HEK293 (cell line): ENCODE results near the gene SMC3.

Experiments used
- BCL11A ChIP-seq: fragments of 450-650 bp; formaldehyde crosslinking; IDR thresholded peaks from 2 replicates; pipeline ENCODE4 v1.5.1; 2016; ENCODE audit warnings: low read depth, missing biosample characterization, missing genetic modification characterization
- EGR2 ChIP-seq: fragments of 450-650 bp; formaldehyde crosslinking; IDR thresholded peaks from 2 replicates; pipeline ENCODE4 v1.5.1; 2016; ENCODE audit warnings: low read depth, missing biosample characterization, missing genetic modification characterization
- SCRT2 ChIP-seq: fragments of 450-650 bp; formaldehyde crosslinking; IDR thresholded peaks from 2 replicates; pipeline ENCODE4 v1.5.1; 2016; ENCODE audit warnings: missing biosample characterization, missing genetic modification characterization
- SP7 ChIP-seq: fragments of 450-650 bp; formaldehyde crosslinking; IDR thresholded peaks from 2 replicates; pipeline ENCODE4 v1.5.1; 2016; ENCODE audit warnings: missing biosample characterization, missing genetic modification characterization
- WT1 ChIP-seq: fragments of 450-650 bp; formaldehyde crosslinking; IDR thresholded peaks from 2 replicates; pipeline ENCODE4 v1.5.1; 2016; ENCODE audit warnings: missing biosample characterization, missing genetic modification characterization
- YY2 ChIP-seq: fragments of 450-650 bp; formaldehyde crosslinking; IDR thresholded peaks from 2 replicates; pipeline ENCODE4 v1.5.1; 2016; ENCODE audit warnings: missing biosample characterization, missing genetic modification characterization
- ZBTB48 ChIP-seq: fragments of 450-650 bp; formaldehyde crosslinking; IDR thresholded peaks from 2 replicates; pipeline ENCODE4 v1.5.1; 2016; ENCODE audit warnings: missing biosample characterization, missing genetic modification characterization
- ZFHX2 ChIP-seq: fragments of 450-650 bp; formaldehyde crosslinking; conservative IDR thresholded peaks from 2 replicates; pipeline ENCODE4 v1.5.1; 2016; ENCODE audit warnings: missing biosample characterization, missing genetic modification characterization
- ZNF132 ChIP-seq: fragments of 450-650 bp; formaldehyde crosslinking; IDR thresholded peaks from 2 replicates; pipeline ENCODE4 v1.5.1; 2017; ENCODE audit warnings: missing biosample characterization, missing genetic modification characterization, borderline replicate concordance
- ZNF223 ChIP-seq: fragments of 450-650 bp; formaldehyde crosslinking; IDR thresholded peaks from 2 replicates; pipeline ENCODE4 v1.5.1; 2016; ENCODE audit warnings: missing biosample characterization, missing genetic modification characterization
- ZNF274 ChIP-seq, 2 experiments: fragments of 200-500 bp in 1 of 2; fragments of 450-650 bp in 1 of 2; sonication (Bioruptor generic) in 1 of 2; formaldehyde crosslinking in 1 of 2; IDR thresholded peaks; 2 replicates each; pipeline versions ENCODE4 v1.5.1 to v1.6.1; 2014 to 2016; ENCODE audit warnings: borderline replicate concordance in 1 of 2, inconsistent platforms in 1 of 2, low read length in 1 of 2, missing biosample characterization in 1 of 2, missing genetic modification characterization in 1 of 2
- ZNF335 ChIP-seq: fragments of 450-650 bp; formaldehyde crosslinking; conservative IDR thresholded peaks from 2 replicates; pipeline ENCODE4 v1.5.1; 2016; ENCODE audit warnings: missing biosample characterization, missing genetic modification characterization
- ZNF354C ChIP-seq: fragments of 450-650 bp; formaldehyde crosslinking; IDR thresholded peaks from 2 replicates; pipeline ENCODE4 v1.5.1; 2016; ENCODE audit warnings: missing biosample characterization, missing genetic modification characterization, low read depth, borderline replicate concordance
- ZNF548 ChIP-seq: fragments of 450-650 bp; formaldehyde crosslinking; IDR thresholded peaks from 2 replicates; pipeline ENCODE4 v1.5.1; 2016; ENCODE audit warnings: missing biosample characterization, missing genetic modification characterization
- ZNF624 ChIP-seq: fragments of 450-650 bp; formaldehyde crosslinking; IDR thresholded peaks from 2 replicates; pipeline ENCODE4 v1.5.1; 2017; ENCODE audit warnings: missing biosample characterization, missing genetic modification characterization
- ZNF792 ChIP-seq: fragments of 450-650 bp; formaldehyde crosslinking; IDR thresholded peaks from 2 replicates; pipeline ENCODE4 v1.5.1; 2016; ENCODE audit warnings: missing biosample characterization, missing genetic modification characterization
- ZSCAN30 ChIP-seq: fragments of 450-650 bp; IDR thresholded peaks from 2 replicates; pipeline ENCODE4 v1.5.1; 2018; ENCODE audit warnings: missing biosample characterization, mild to moderate bottlenecking, missing genetic modification characterization, moderate library complexity
- ZXDB ChIP-seq: fragments of 450-650 bp; formaldehyde crosslinking; IDR thresholded peaks from 2 replicates; pipeline ENCODE4 v1.5.1; 2016; ENCODE audit warnings: missing biosample characterization, missing genetic modification characterization
- TF ChIP-seq, protein P1 (sequence below): fragments of 450-650 bp; formaldehyde crosslinking; IDR thresholded peaks from 2 replicates; pipeline ENCODE4 v1.5.1; 2016; ENCODE audit warnings: missing biosample characterization, missing genetic modification characterization
- TF ChIP-seq, protein P2 (sequence below): fragments of 450-650 bp; formaldehyde crosslinking; IDR thresholded peaks from 2 replicates; pipeline ENCODE4 v1.5.1; 2016; ENCODE audit warnings: missing biosample characterization, missing genetic modification characterization, borderline replicate concordance
- TF ChIP-seq, protein P3 (sequence below): fragments of 450-650 bp; formaldehyde crosslinking; IDR thresholded peaks from 2 replicates; pipeline ENCODE4 v1.5.1; 2016; ENCODE audit warnings: missing biosample characterization, missing genetic modification characterization
- TF ChIP-seq, protein P4 (sequence below): fragments of 450-650 bp; formaldehyde crosslinking; IDR thresholded peaks from 2 replicates; pipeline ENCODE4 v1.5.1; 2016; ENCODE audit warnings: missing biosample characterization, missing genetic modification characterization
- TF ChIP-seq, protein P5 (sequence below): fragments of 450-650 bp; IDR thresholded peaks from 2 replicates; pipeline ENCODE4 v1.5.1; 2018; ENCODE audit warnings: missing biosample characterization, mild to moderate bottlenecking, missing genetic modification characterization
- TF ChIP-seq, protein P6 (sequence below): fragments of 450-650 bp; formaldehyde crosslinking; IDR thresholded peaks from 2 replicates; pipeline ENCODE4 v1.5.1; 2017; ENCODE audit warnings: missing biosample characterization, missing genetic modification characterization

SMC3 gene

DNA sequence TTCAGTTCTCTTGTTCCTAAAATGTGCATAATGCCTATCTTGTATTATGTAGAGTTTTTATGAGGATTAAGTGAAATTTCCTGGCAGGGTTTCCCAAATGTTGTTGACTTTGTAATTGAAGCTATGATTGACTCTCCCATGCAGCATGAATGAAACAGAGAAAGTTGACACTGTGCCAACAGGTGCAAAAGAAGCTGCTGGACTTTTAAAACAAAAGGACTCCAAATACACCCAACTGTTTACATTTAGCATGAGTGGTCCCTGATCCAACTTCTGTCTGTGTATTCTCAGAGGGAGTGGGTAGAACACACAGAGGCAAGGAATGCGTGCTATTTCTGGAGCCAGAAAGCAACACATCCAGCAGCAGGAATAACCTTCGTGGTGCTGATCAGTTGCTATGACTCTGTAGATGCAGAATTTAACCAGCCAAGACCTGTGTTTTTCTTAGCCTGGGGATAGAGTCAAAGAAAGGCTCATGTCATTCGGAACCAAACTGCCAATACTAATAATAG lies 62.2 kb downstream of the SMC3 start (continued):
- TF ChIP-seq, protein P1, sequence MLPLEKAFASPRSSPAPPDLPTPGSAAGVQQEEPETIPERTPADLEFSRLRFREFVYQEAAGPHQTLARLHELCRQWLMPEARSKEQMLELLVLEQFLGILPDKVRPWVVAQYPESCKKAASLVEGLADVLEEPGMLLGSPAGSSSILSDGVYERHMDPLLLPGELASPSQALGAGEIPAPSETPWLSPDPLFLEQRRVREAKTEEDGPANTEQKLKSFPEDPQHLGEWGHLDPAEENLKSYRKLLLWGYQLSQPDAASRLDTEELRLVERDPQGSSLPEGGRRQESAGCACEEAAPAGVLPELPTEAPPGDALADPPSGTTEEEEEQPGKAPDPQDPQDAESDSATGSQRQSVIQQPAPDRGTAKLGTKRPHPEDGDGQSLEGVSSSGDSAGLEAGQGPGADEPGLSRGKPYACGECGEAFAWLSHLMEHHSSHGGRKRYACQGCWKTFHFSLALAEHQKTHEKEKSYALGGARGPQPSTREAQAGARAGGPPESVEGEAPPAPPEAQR (tag by site-specific recombination): no peak
- peak; percentile 7; the same call in 1 of the 2 replicates for TF ChIP-seq EGR2
- no peak for TF ChIP-seq ZBTB48 (tag by site-specific recombination)
- TF ChIP-seq SCRT2 (tag by site-specific recombination): peak; percentile 94
- TF ChIP-seq, protein P2, sequence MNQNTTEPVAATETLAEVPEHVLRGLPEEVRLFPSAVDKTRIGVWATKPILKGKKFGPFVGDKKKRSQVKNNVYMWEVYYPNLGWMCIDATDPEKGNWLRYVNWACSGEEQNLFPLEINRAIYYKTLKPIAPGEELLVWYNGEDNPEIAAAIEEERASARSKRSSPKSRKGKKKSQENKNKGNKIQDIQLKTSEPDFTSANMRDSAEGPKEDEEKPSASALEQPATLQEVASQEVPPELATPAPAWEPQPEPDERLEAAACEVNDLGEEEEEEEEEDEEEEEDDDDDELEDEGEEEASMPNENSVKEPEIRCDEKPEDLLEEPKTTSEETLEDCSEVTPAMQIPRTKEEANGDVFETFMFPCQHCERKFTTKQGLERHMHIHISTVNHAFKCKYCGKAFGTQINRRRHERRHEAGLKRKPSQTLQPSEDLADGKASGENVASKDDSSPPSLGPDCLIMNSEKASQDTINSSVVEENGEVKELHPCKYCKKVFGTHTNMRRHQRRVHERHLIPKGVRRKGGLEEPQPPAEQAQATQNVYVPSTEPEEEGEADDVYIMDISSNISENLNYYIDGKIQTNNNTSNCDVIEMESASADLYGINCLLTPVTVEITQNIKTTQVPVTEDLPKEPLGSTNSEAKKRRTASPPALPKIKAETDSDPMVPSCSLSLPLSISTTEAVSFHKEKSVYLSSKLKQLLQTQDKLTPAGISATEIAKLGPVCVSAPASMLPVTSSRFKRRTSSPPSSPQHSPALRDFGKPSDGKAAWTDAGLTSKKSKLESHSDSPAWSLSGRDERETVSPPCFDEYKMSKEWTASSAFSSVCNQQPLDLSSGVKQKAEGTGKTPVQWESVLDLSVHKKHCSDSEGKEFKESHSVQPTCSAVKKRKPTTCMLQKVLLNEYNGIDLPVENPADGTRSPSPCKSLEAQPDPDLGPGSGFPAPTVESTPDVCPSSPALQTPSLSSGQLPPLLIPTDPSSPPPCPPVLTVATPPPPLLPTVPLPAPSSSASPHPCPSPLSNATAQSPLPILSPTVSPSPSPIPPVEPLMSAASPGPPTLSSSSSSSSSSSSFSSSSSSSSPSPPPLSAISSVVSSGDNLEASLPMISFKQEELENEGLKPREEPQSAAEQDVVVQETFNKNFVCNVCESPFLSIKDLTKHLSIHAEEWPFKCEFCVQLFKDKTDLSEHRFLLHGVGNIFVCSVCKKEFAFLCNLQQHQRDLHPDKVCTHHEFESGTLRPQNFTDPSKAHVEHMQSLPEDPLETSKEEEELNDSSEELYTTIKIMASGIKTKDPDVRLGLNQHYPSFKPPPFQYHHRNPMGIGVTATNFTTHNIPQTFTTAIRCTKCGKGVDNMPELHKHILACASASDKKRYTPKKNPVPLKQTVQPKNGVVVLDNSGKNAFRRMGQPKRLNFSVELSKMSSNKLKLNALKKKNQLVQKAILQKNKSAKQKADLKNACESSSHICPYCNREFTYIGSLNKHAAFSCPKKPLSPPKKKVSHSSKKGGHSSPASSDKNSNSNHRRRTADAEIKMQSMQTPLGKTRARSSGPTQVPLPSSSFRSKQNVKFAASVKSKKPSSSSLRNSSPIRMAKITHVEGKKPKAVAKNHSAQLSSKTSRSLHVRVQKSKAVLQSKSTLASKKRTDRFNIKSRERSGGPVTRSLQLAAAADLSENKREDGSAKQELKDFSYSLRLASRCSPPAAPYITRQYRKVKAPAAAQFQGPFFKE: no peak
- TF ChIP-seq, protein P3, sequence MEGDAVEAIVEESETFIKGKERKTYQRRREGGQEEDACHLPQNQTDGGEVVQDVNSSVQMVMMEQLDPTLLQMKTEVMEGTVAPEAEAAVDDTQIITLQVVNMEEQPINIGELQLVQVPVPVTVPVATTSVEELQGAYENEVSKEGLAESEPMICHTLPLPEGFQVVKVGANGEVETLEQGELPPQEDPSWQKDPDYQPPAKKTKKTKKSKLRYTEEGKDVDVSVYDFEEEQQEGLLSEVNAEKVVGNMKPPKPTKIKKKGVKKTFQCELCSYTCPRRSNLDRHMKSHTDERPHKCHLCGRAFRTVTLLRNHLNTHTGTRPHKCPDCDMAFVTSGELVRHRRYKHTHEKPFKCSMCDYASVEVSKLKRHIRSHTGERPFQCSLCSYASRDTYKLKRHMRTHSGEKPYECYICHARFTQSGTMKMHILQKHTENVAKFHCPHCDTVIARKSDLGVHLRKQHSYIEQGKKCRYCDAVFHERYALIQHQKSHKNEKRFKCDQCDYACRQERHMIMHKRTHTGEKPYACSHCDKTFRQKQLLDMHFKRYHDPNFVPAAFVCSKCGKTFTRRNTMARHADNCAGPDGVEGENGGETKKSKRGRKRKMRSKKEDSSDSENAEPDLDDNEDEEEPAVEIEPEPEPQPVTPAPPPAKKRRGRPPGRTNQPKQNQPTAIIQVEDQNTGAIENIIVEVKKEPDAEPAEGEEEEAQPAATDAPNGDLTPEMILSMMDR (tag by site-specific recombination): no peak
- TF ChIP-seq, protein P4, sequence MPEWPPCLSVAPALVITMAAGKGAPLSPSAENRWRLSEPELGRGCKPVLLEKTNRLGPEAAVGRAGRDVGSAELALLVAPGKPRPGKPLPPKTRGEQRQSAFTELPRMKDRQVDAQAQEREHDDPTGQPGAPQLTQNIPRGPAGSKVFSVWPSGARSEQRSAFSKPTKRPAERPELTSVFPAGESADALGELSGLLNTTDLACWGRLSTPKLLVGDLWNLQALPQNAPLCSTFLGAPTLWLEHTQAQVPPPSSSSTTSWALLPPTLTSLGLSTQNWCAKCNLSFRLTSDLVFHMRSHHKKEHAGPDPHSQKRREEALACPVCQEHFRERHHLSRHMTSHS (tag by site-specific recombination): no peak
- TF ChIP-seq ZNF354C (tag by site-specific recombination): no peak
- 0 out of 2 replicates have a peak, but pooled peaks have one; percentile 27 for TF ChIP-seq ZNF335 (tag by site-specific recombination)
- TF ChIP-seq, protein P5, sequence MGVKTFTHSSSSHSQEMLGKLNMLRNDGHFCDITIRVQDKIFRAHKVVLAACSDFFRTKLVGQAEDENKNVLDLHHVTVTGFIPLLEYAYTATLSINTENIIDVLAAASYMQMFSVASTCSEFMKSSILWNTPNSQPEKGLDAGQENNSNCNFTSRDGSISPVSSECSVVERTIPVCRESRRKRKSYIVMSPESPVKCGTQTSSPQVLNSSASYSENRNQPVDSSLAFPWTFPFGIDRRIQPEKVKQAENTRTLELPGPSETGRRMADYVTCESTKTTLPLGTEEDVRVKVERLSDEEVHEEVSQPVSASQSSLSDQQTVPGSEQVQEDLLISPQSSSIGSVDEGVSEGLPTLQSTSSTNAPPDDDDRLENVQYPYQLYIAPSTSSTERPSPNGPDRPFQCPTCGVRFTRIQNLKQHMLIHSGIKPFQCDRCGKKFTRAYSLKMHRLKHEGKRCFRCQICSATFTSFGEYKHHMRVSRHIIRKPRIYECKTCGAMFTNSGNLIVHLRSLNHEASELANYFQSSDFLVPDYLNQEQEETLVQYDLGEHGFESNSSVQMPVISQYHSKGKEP (tag by site-specific recombination): peak; percentile 99
- no peak for TF ChIP-seq ZNF274 (IDR thresholded peaks at IDR 0.05; ENCODE audit: low read length)
- no peak for TF ChIP-seq ZNF274 (tag by site-specific recombination; IDR thresholded peaks at IDR 0.05; ENCODE audit: borderline replicate concordance)
- TF ChIP-seq ZXDB (tag by site-specific recombination): peak; percentile 78
- TF ChIP-seq YY2 (tag by site-specific recombination): no peak
- TF ChIP-seq, protein P6, sequence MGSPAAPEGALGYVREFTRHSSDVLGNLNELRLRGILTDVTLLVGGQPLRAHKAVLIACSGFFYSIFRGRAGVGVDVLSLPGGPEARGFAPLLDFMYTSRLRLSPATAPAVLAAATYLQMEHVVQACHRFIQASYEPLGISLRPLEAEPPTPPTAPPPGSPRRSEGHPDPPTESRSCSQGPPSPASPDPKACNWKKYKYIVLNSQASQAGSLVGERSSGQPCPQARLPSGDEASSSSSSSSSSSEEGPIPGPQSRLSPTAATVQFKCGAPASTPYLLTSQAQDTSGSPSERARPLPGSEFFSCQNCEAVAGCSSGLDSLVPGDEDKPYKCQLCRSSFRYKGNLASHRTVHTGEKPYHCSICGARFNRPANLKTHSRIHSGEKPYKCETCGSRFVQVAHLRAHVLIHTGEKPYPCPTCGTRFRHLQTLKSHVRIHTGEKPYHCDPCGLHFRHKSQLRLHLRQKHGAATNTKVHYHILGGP (tag by site-specific recombination): peak; percentile 79
- TF ChIP-seq WT1 (tag by site-specific recombination): peak; percentile 90
- peak; percentile 23; the same call in 1 of the 2 replicates for TF ChIP-seq ZFHX2 (tag by site-specific recombination)
- TF ChIP-seq ZNF132: no peak
- no peak for TF ChIP-seq ZNF624 (tag by site-specific recombination)
- no peak for TF ChIP-seq ZNF223 (tag by site-specific recombination)
- peak; percentile 85 for TF ChIP-seq SP7 (tag by site-specific recombination)
- TF ChIP-seq ZSCAN30: 0 out of 2 replicates have a peak, but pooled peaks have one; percentile 62
- TF ChIP-seq ZNF548 (tag by site-specific recombination): no peak
- no peak for TF ChIP-seq BCL11A (tag by site-specific recombination)
- peak; percentile 92 for TF ChIP-seq ZNF792 (tag by site-specific recombination)
